IPS DF 4.7 (cell line): ENCODE data around the gene UGT3A1.

ENCODE experiments used
- DNase-seq: peaks from one replicate; pipeline ENCODE4 v3.0.0-alpha.2; 2013; ENCODE audit warnings: low spot score; ENCODE audit errors: extremely low read depth

UGT3A1 gene

DNA sequence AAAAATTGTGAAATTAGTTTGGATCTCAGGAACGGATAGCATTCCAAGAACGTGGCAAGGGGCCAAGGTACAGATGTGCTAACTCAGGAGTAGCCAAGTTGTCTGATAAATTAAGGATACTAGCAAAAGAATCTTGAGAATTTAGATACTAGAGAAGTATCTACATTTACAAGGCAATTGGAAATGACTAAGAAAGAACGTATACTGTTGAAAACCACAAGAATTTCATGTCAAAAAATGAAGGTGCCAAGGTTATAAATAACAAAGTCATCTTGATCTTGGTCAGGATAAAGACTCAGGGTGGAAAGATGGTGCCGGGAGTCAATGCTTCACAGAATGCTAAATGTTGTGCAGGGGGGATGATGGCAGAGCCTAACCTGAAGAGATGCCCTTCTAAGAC is 72.0 kb downstream of the UGT3A1 start:
- no peak for DNase-seq

DNA sequence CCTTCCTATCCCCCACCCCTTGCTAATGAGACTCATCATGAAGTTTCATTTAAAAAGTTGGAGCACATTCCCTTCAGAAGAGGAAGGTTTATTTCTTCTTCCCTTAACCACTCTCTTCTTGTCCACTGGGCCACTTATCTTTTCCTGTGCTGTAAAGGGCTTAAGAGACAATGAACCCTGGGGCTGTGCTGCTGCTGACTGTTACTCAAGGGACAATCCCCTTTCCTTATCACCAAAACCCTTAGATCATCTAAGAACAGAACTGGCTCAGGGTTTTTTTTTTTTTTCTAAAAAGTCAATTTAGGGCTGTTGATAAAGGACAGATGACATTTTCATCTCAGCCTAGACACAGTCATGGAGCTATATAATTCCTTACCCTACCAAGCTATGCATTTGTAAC is 82.4 kb downstream of the UGT3A1 start:
- DNase-seq, result no peak

DNA sequence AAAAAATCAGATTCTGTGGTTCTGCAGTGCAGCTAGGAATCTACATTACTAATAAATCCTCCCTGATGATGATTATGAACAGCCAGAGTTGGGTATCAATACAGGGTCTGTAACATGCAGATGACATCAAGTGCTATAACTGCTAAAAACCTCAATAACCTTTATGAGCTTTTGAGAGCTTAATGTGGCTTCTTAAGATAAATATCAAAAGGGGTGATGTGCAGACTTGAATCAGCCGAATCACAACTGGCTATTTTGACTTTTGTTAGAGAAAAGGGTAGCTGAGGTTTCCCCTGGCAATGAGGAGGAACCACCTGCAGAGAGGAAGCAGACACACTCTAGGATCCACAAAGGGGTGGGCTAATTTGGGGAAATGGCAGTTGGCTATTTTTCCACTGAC is 83.0 kb downstream of the UGT3A1 start:
- no peak for DNase-seq

DNA sequence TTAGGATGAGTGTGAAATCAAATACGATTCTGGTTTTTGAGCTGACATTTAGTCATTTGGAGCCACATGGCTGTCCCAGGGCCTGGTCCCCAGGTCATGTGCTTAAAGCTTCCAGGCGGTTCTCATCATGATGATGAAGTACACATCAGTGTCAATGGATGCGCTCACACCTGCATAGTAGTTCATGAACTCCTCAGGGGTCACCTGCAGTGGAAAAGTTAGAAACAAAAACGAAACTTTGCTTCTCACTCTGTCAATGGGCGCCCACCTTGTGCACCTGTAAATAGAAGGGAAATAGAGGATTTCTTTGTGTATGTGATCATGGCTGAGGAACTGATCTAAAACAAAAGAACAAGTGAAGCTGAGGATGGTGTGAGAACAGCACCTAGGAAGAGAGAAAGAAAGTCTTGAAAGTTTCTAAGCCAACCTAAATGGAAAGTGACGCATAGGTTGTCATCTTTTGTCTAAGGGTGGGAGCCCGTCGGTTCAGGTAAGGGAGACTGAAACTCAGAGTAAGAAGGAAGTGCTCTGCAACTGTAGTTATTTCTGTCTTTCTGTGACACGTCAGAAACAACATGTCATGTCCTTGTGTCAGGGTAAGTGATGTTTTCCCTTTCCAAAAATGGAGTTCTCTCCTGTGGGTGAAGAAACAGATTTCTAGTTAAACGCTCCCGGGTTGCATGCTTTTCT is 86.6 kb downstream of the UGT3A1 start:
- DNase-seq, result no peak

DNA sequence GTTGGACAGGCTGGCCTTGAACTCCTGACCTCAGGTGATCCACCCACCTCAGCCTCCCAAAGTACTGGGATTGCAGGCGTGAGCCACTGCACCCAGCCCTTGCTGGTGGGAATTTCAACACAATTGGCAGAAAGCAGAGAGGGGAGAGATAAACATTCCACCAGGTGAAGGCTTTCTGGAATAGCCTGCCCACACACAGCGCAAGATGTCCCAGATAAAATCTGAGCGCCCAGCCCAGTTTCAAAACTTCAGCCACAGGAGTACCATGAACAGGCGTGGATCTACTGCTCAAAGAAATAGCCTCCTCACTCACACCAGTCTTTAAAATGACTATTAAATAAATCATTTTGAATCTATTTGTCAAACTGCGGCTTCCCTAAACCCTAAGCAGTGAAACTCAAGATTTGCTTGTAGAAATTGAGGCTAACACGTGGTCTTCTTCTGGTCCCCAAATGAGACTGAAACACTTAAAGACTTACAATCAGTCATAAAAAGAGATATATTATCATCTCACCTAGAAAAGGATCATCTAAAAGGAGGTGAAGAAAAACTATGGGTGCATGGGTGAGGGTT is 87.5 kb downstream of the UGT3A1 start:
- no peak for DNase-seq

GRCh38 chr5:35902046-35902672 is 89.0 kb downstream of the UGT3A1 start:
- no peak for DNase-seq
